Psoas muscle (tissue), 8 donors: ENCODE measurements around the gene MVD. TPM values are rescaled to one million over a fixed set of nuclear protein-coding genes. Genes with fewer than 3 reads are reported as not detected.

Experiments used
- ATAC-seq, 4 donors: fragments of 200-7000 bp; cut with Tn5 transposase; one replicate each; pipeline ENCODE4 v1.9.1; 2020; ENCODE audit warnings: moderate library complexity in 3 of 4, mild to moderate bottlenecking in 2 of 4
- DNase-seq, 2 donors: peaks; one replicate each; pipeline ENCODE4 v3.0.0-alpha.2; 2020
- H3K27ac ChIP-seq: fragments of 200-600 bp; one replicate; pipeline ENCODE4 v1.8.0; 2022
- H3K27me3 ChIP-seq, 3 donors: fragments of 200-600 bp in 1 of 3; one replicate each; pipeline versions ENCODE4 v1.6.1 to v1.8.0; 2013 to 2022; ENCODE audit warnings: low read length in 2 of 3, mild to moderate bottlenecking in 2 of 3, moderate library complexity in 1 of 3; ENCODE audit not compliant: insufficient read depth in 3 of 3
- H3K36me3 ChIP-seq, 2 donors: fragments of 200-600 bp in 1 of 2; one replicate each; pipeline versions ENCODE4 v1.6.1 to v1.8.0; 2013 to 2022; ENCODE audit warnings: low read depth in 1 of 2, mild to moderate bottlenecking in 1 of 2, moderate library complexity in 1 of 2; ENCODE audit not compliant: insufficient read depth in 1 of 2
- H3K4me1 ChIP-seq: fragments of 200-600 bp; one replicate; pipeline ENCODE4 v1.8.0; 2022
- H3K4me3 ChIP-seq: fragments of 200-600 bp; one replicate; pipeline ENCODE4 v1.8.0; 2022; ENCODE audit warnings: mild to moderate bottlenecking
- H3K9me3 ChIP-seq: fragments of 200-600 bp; one replicate; pipeline ENCODE4 v1.8.0; 2022
- WGBS, 3 donors: extraction: QIAGEN DNeasy Blood & Tissue Kit; methylation state at CpG; one replicate each; pipeline versions ENCODE4 v1.1.6 to v1.1.7; 2013; 5-methylcytosine and 5-hydroxymethylcytosine counted together
- intact Hi-C, 2 donors: fragments of 100-400 bp; cut with DNase I; formaldehyde crosslinking; loops; one replicate each; pipeline versions ENCODE4 v1.11.0 to v1.14.2; 2022
- polyA plus RNA-seq, 3 donors: library from polyadenylated mRNA; stranded (reverse); fragments of 200-250 nt; gene quantifications; one replicate each; pipeline ENCODE4 v1.2.3, GENCODE V29; 2013
- total RNA-seq, 4 donors: library from RNA; stranded (reverse); fragmentation: NEBNext Ultra II Directional in 2 of 4; extraction: Animal tissue kit (Norgen Biotek cat#: 25700) in 2 of 4; gene quantifications; one replicate each; pipeline versions ENCODE4 v1.2.1 to v1.2.4, GENCODE V29; 2021 to 2023
- TF ChIP-seq, protein P1 (sequence below): fragments of 200-600 bp; IDR thresholded peaks from one replicate; pipeline ENCODE4 v1.8.0; 2022; ENCODE audit warnings: antibody characterized with exemption
- donor health status: healthy with polysubstance abuse.
- donor health status: DM: no; HTN: no; CAD: no; lungs with moderate emphysema.
- donor health status: Bipolar disorder and iron deficiency.
- donor health status: healthy.
- donor health status: DM: yes; HTN: yes; CAD: no.
- donor health status: DM: no; HTN: no; CAD: no.
- donor health status: DM: no; HTN: no; CAD: no.
- donor health status: DM: yes; HTN: yes; CAD: no.

MVD gene
- total and polyA plus RNA-seq, 7 donors = 11.7 to 26.8 (median 15.9) TPM

DNA sequence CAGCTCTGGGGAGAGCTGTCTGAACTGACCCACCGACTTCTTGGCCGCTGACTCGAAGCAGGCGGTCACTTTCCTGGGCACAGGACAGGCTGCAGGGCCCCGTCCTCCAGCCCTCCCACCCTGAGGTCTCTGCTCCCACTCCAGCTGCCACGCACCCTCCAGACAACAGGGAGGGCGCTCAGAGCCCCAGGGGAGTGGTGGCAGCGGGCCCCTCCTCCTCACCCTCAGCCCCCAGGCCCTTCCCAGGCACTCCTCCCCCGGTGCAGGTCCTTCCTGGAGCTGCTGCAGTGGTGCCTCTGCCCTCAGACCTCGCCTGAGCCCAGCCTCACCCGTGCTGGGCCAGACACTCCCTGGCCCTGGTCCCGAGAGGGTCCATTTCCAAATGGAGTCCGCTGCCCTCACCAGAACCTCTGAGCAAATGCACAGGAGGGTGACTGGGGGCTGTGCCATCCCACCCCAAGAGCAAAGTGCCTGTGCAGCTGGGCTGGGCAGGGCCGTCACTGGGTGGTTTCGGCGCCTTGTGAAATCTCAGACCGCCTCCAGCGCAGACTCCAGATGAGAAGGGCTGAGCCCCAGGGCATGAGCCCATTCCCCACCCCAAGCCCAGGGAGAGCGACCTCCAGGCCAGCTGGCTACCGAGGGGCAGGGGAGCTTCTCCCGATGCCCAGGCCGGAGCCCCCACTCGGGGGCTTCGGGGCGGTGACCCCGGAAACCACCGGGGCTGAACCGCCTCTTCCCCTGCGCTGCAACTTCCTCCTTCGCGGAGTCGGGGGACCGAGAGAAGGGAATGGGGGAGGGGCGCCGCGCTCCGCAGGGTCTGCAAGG, 12.8 kb downstream of the MVD start:
- peak overlapping the region; percentile 41 for H3K27ac ChIP-seq
- peak overlapping the region; percentile 72 for H3K4me3 ChIP-seq
- TF ChIP-seq, protein P1, sequence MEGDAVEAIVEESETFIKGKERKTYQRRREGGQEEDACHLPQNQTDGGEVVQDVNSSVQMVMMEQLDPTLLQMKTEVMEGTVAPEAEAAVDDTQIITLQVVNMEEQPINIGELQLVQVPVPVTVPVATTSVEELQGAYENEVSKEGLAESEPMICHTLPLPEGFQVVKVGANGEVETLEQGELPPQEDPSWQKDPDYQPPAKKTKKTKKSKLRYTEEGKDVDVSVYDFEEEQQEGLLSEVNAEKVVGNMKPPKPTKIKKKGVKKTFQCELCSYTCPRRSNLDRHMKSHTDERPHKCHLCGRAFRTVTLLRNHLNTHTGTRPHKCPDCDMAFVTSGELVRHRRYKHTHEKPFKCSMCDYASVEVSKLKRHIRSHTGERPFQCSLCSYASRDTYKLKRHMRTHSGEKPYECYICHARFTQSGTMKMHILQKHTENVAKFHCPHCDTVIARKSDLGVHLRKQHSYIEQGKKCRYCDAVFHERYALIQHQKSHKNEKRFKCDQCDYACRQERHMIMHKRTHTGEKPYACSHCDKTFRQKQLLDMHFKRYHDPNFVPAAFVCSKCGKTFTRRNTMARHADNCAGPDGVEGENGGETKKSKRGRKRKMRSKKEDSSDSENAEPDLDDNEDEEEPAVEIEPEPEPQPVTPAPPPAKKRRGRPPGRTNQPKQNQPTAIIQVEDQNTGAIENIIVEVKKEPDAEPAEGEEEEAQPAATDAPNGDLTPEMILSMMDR = no peak
- intact Hi-C loops = no loop called here
- H3K4me1 ChIP-seq = peaks cover 11% of the 10 kb centered on the region
- H3K27me3 ChIP-seq = no peaks in the 10 kb centered on the region
- H3K9me3 ChIP-seq = no peaks in the 10 kb centered on the region
- ATAC-seq = peak; percentile 12 to 62 (median 38)
- H3K36me3 ChIP-seq = peaks cover 0 to 22% of the 10 kb centered on the region in 2 donors
- 30 to 40% (median 30%) methylated on average over 21 to 37 of the region's 37 CpGs for WGBS, 3 donors
- no peak for DNase-seq

DNA sequence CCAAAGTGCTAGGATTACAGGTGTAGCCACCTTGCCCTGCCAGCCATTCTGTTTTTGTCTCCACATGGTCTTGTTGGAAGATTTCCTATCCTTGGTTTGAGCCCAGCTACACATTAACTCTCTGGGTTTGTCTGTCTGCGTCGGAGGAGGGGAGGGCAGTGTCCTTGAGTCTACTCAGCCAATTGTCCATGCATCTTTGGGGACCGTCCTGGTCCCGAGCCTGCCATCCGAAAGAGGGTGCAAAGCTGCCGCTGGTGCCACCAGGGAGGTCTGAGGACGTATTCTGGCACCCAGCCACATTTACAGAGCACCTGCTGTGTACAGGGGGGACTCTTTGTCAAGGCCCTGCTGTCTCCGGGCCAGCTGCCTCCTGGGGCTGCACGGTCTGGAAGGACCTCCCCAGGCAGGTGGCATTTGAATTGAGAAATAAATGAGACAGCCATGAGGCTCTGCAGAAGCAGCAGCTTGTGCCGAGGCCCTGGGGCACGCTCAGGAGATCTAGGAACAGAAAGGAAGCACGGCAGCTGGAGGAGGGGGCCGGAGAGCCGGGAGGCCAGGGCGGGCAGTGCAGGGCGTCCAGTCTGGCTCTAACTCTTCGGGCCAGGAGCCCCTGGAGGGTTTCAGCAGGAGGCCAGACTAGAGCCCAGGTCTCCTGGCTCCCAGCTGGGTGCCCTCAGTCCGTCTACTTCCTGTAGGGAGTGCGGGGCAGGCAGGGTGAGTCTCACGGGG, 13.5 kb downstream of the MVD start:
- Histone ChIP-seq H3K4me1 (peaks cover 11% of the 10 kb centered on the region), H3K9me3 (no peaks in the 10 kb centered on the region), H3K36me3 (peaks cover 0 to 15% of the 10 kb centered on the region in 2 donors), H3K27ac (no peak overlapping the region), H3K4me3 (peak overlapping the region; percentile 72), H3K27me3 (no peaks in the 10 kb centered on the region)
- DNase-seq (no peak), ATAC-seq (no peak)
- intact Hi-C loops = no loop called here
- 76 to 88% (median 76%) methylated on average over 19 to 20 of the region's 20 CpGs for WGBS, 3 donors
- TF ChIP-seq, protein P1 = no peak

DNA sequence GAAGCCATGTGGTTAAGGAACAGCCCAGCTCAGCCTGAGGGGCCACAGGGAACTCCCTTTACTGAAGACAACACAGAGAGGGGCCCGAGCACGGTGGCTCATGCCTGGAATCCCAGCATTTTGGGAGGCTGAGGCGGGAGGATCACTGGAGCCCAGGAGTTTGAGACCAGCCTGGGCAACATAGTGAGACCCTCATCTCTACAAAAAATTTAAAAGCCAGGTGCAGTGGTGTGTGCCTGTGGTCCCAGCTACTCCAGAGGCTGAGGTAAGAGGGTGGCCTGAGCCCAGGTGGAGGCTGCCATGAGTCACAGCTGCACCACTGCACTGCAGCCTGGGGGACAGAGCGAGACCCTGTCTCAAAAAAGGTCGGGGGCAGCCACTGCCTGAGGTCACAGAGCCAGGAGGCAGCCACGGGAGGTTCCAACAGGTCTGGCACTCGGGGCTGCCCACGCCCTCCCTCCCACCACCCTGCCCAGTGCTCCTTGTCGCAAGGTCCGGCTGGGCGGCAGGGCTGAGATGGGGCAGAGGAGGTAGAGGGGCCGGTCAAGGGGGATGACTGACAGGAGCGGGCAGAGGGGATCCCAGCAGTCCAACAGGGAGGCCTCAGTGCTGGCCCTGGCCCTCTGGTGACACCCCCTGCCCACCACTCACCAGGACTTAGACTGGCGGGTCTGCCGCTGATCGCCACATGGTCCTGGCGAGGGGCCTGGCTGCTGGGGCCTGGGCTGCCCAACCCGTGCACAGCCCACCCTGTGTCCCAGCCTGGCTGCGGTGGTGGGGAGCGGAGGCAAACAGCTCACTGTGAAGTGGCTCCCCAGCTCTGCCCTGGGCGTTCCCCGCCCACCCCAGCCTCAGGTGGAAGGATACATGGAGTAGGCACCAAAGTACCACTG, 15.5 kb downstream of the MVD start:
- ATAC-seq (no peak), DNase-seq (no peak)
- 85 to 90% (median 87%) methylated on average over 20 to 22 of the region's 22 CpGs for WGBS, 3 donors
- intact Hi-C loops = no loop called here
- H3K27me3 ChIP-seq = no peaks in the 10 kb centered on the region
- H3K27ac ChIP-seq = no peak overlapping the region
- H3K9me3 ChIP-seq = no peaks in the 10 kb centered on the region
- peaks cover 11% of the 10 kb centered on the region for H3K4me1 ChIP-seq
- TF ChIP-seq, protein P1 = no peak
- H3K36me3 ChIP-seq = no peaks in the 10 kb centered on the region
- no peak overlapping the region for H3K4me3 ChIP-seq

DNA sequence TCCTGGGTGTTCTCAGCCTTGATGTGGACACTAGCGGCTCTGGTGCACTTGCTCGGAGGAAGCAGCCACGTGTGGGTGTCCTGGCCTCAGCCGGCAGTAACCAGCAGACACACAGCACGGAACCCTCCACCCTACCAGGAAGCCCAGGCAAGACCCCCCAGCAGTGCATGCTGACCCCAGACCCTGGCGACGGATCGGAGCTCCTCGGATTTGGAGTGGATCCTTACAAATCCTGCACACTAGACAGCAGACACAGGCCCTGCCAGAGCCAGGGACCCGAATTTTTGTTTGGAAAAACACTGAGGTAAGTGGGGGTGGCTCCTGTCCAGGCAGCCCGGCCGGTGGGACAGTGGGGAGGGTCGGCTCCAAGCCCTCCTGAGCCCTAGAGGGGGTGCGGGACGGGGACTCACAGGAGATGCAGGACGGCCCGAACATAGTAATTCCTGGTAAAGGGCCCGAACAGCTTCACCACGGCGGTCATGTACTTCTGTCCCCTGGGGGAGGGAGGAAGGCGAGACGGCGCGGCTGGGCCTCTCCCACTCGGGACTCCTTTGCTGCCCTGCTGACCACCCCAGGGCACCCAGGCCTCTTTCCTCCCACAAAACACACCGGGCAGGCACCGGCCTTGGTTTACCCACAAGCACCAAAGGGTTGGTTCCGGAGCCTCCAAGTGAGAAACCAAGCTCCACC, 16.4 kb downstream of the MVD start:
- WGBS, 3 donors = 78 to 82% (median 80%) methylated on average over 23 to 28 of the region's 28 CpGs
- TF ChIP-seq, protein P1 = no peak
- Histone ChIP-seq H3K4me1 (peaks cover 8% of the 10 kb centered on the region), H3K9me3 (no peaks in the 10 kb centered on the region), H3K27me3 (no peaks in the 10 kb centered on the region), H3K4me3 (no peak overlapping the region), H3K27ac (no peak overlapping the region), H3K36me3 (no peaks in the 10 kb centered on the region)
- intact Hi-C loops = no loop called here
- ATAC-seq (no peak), DNase-seq (no peak)
